Upper lobe of left lung (tissue), 6 donors: ENCODE data around the gene ATOX1. TPM values are rescaled to one million over a fixed set of nuclear protein-coding genes. Genes with fewer than 3 reads are reported as not detected.
"Not testable (repeated sequence)": the region's sequence is repeated elsewhere in the genome, so short reads cannot be mapped to it uniquely, and the experiment has no call there.

ENCODE experiments used
- ATAC-seq, 2 donors: fragments of 200-7000 bp; cut with Tn5 transposase; one replicate each; pipeline ENCODE4 v1.9.1; 2022; ENCODE audit warnings: mild to moderate bottlenecking in 2 of 2, moderate library complexity in 2 of 2; ENCODE audit not compliant: low FRiP score in 2 of 2
- DNase-seq, 2 donors: peaks; one replicate each; pipeline ENCODE4 v3.0.0-alpha.2; 2019 to 2020
- H3K27ac ChIP-seq, 4 donors: fragments of 200-600 bp; sonication (generic); one replicate each; pipeline ENCODE4 v1.5.1; 2016 to 2019
- H3K27me3 ChIP-seq, 4 donors: fragments of 200-600 bp; sonication (generic); one replicate each; pipeline ENCODE4 v1.5.1; 2017 to 2019
- H3K36me3 ChIP-seq, 4 donors: fragments of 200-600 bp; sonication (generic); one replicate each; pipeline ENCODE4 v1.5.1; 2016 to 2019
- H3K4me1 ChIP-seq, 4 donors: fragments of 200-600 bp; sonication (generic); one replicate each; pipeline ENCODE4 v1.5.1; 2018 to 2019
- H3K4me3 ChIP-seq, 4 donors: fragments of 200-600 bp; sonication (generic); one replicate each; pipeline ENCODE4 v1.5.1; 2017 to 2019; ENCODE audit warnings: mild to moderate bottlenecking in 2 of 4, moderate library complexity in 1 of 4
- H3K9me3 ChIP-seq, 4 donors: fragments of 200-600 bp; sonication (generic); one replicate each; pipeline ENCODE4 v1.5.1; 2018 to 2019
- CTCF ChIP-seq, 6 experiments: fragments of 450-650 bp in 4 of 6; fragments of 200-600 bp in 2 of 6; sonication (generic) in 2 of 6; IDR thresholded peaks; one replicate each; pipeline ENCODE4 v1.5.1; 2016 to 2019; ENCODE audit warnings: antibody characterized with exemption in 6 of 6
- EP300 ChIP-seq, 4 donors: sonication (generic); formaldehyde crosslinking; IDR thresholded peaks; one replicate each; pipeline ENCODE4 v1.5.1; 2017; ENCODE audit warnings: antibody characterized with exemption in 4 of 4, control low read depth in 2 of 4
- POLR2A ChIP-seq, 4 donors: fragments of 450-650 bp; IDR thresholded peaks; one replicate each; pipeline ENCODE4 v1.5.1; 2016 to 2017; ENCODE audit warnings: antibody characterized with exemption in 4 of 4, mild to moderate bottlenecking in 2 of 4
- POLR2AphosphoS5 ChIP-seq, 2 donors: sonication (generic); formaldehyde crosslinking; IDR thresholded peaks; one replicate each; pipeline ENCODE4 v1.5.1; 2017; ENCODE audit warnings: antibody characterized with exemption in 2 of 2
- WGBS, 2 donors: methylation state at CpG; one replicate each; pipeline ENCODE4 v1.1.5; 2017 to 2018; 5-methylcytosine and 5-hydroxymethylcytosine counted together
- total RNA-seq, 6 donors: library from RNA; depleted of rRNA in 4 of 6; stranded (reverse); fragments of >200 nt in 4 of 6; gene quantifications; one replicate each; pipeline versions ENCODE4 v1.1.0 to v1.2.1, GENCODE V29; 2016 to 2021
- donor health status: DM: no; HTN: no; CAD: no; lungs with moderate emphysema.
- donor health status: DM: no; HTN: yes; CAD: no; lungs with severe emphysema.

ATOX1 gene
- total RNA-seq, 6 donors from 2014 or later: 57.6 to 87.0 (median 66.9) TPM

GRCh38 chr5:151733358-151734063 lies 24.9 kb downstream of the ATOX1 start:
- Histone ChIP-seq H3K9me3 (peaks cover 0 to 8% (median 0%) of the 10 kb centered on the region in 4 donors), H3K4me3 (no peak overlapping the region), H3K27ac (no peak overlapping the region), H3K4me1 (no peaks in the 10 kb centered on the region), H3K36me3 (no peaks in the 10 kb centered on the region), H3K27me3 (no peaks in the 10 kb centered on the region)
- no peak for DNase-seq
- no peak for TF ChIP-seq EP300 (IDR thresholded peaks at IDR 0.05)
- TF ChIP-seq POLR2AphosphoS5 (IDR thresholded peaks at IDR 0.05): no peak
- TF ChIP-seq POLR2A (IDR thresholded peaks at IDR 0.05): no peak
- TF ChIP-seq CTCF (IDR thresholded peaks at IDR 0.05): no peak
- ATAC-seq: peak in 1 of 2 donors; percentile 60
- WGBS, 2 donors: 97% methylated on average over 8 to 9 of the region's 9 CpGs

GRCh38 chr5:151730381-151730780 lies 28.1 kb downstream of the ATOX1 start:
- Histone ChIP-seq H3K27ac (no peak overlapping the region), H3K27me3 (no peaks in the 10 kb centered on the region), H3K4me1 (no peaks in the 10 kb centered on the region), H3K4me3 (no peak overlapping the region), H3K36me3 (no peaks in the 10 kb centered on the region), H3K9me3 (peaks cover 0 to 8% (median 0%) of the 10 kb centered on the region in 4 donors)
- ATAC-seq (no peak), DNase-seq (no peak)
- WGBS, 2 donors: 93 to 96% methylated on average over 7 of the region's 7 CpGs
- TF ChIP-seq EP300 (IDR thresholded peaks at IDR 0.05) (no peak), POLR2AphosphoS5 (IDR thresholded peaks at IDR 0.05) (no peak)

- H3K36me3 ChIP-seq, DNase-seq, ATAC-seq, H3K27ac ChIP-seq, H3K4me3 ChIP-seq, H3K27me3 ChIP-seq, H3K4me1 ChIP-seq, H3K9me3 ChIP-seq: not testable (repeated sequence)
- 74 to 88% methylated on average over 5 of the region's 5 CpGs for WGBS, 2 donors
Measured at GRCh38 chr5:151729597-151729996, 28.8 kb downstream of the ATOX1 start.

- TF ChIP-seq POLR2AphosphoS5 (IDR thresholded peaks at IDR 0.05) (no peak), CTCF (IDR thresholded peaks at IDR 0.05) (no peak), EP300 (IDR thresholded peaks at IDR 0.05) (no peak), POLR2A (IDR thresholded peaks at IDR 0.05) (no peak)
- WGBS, 2 donors: 90 to 93% methylated on average over 2 of the region's 2 CpGs
- H3K27me3 ChIP-seq: no peaks in the 10 kb centered on the region
- no peaks in the 10 kb centered on the region for H3K9me3 ChIP-seq
- no peak overlapping the region for H3K4me3 ChIP-seq
- peaks cover 3 to 5% (median 4%) of the 10 kb centered on the region in 4 donors for H3K4me1 ChIP-seq
- DNase-seq: no peak
- H3K36me3 ChIP-seq: no peaks in the 10 kb centered on the region
- ATAC-seq: no peak
- no peak overlapping the region for H3K27ac ChIP-seq
Measured at GRCh38 chr5:151724360-151724759, 34.1 kb downstream of the ATOX1 start.

- ATAC-seq: no peak
- Histone ChIP-seq H3K27ac (no peak overlapping the region), H3K27me3 (no peaks in the 10 kb centered on the region), H3K9me3 (no peaks in the 10 kb centered on the region), H3K4me3 (no peak overlapping the region), H3K36me3 (no peaks in the 10 kb centered on the region), H3K4me1 (peaks cover 8 to 18% (median 14%) of the 10 kb centered on the region in 4 donors)
- TF ChIP-seq EP300 (IDR thresholded peaks at IDR 0.05): no peak
- TF ChIP-seq POLR2AphosphoS5 (IDR thresholded peaks at IDR 0.05): no peak
- no peak for TF ChIP-seq CTCF (IDR thresholded peaks at IDR 0.05)
- no peak for TF ChIP-seq POLR2A (IDR thresholded peaks at IDR 0.05)
- no peak for DNase-seq
Measured at GRCh38 chr5:151722546-151722945, 35.9 kb downstream of the ATOX1 start.

GRCh38 chr5:151721812-151722391 lies 36.5 kb downstream of the ATOX1 start:
- no peak for DNase-seq
- Histone ChIP-seq H3K27me3 (no peaks in the 10 kb centered on the region), H3K9me3 (no peaks in the 10 kb centered on the region), H3K36me3 (no peaks in the 10 kb centered on the region), H3K27ac (no peak overlapping the region), H3K4me1 (peaks cover 8 to 22% (median 19%) of the 10 kb centered on the region in 4 donors), H3K4me3 (no peak overlapping the region)
- no peak for ATAC-seq
- TF ChIP-seq CTCF (IDR thresholded peaks at IDR 0.05) (no peak), EP300 (IDR thresholded peaks at IDR 0.05) (no peak), POLR2A (IDR thresholded peaks at IDR 0.05) (no peak), POLR2AphosphoS5 (IDR thresholded peaks at IDR 0.05) (no peak)
